Panc1 (cell line): ENCODE data around the gene YTHDC2. TPM values are rescaled to one million over a fixed set of nuclear protein-coding genes. Genes with fewer than 3 reads are reported as not detected.

ENCODE experiments used
- ATAC-seq: fragments of 200-7000 bp; cut with Tn5 transposase; 2 replicates; pipeline ENCODE4 v1.9.1; 2020; ENCODE audit warnings: mild to moderate bottlenecking, moderate library complexity
- BruUV-seq: library from RNA; stranded (reverse); fragments of 400-500 nt; replicated peaks from 2 replicates; lab custom pipeline; 2021; lab: Mats Ljungman, UMichigan
- CTCF ChIA-PET: fragments of 300-600 bp; sonication (Branson Sonifier 250); formaldehyde crosslinking; loops from one replicate; lab custom pipeline; 2022; ENCODE audit warnings: antibody characterized with exemption; lab: Charles Lee
- POLR2A ChIA-PET: fragments of 300-600 bp; sonication (Branson Sonifier 250); formaldehyde crosslinking; loops from one replicate; lab custom pipeline; 2022; ENCODE audit warnings: antibody characterized with exemption; lab: Charles Lee
- DNase-seq: peaks from one replicate; pipeline ENCODE4 v3.0.0-alpha.2; 2010; ENCODE audit warnings: low read depth, low spot score
- H3K27ac ChIP-seq: 2 replicates; pipeline ENCODE4 v1.5.1; 2011; ENCODE audit warnings: mild to moderate bottlenecking, low read length, inconsistent platforms
- H3K27me3 ChIP-seq: fragments of 200-500 bp; sonication (Bioruptor generic); 2 replicates; pipeline ENCODE4 v1.6.0; 2014; ENCODE audit warnings: low read length, inconsistent platforms; ENCODE audit not compliant: control insufficient read depth, insufficient read depth
- H3K36me3 ChIP-seq: fragments of 200-500 bp; sonication (Bioruptor generic); 2 replicates; pipeline ENCODE4 v1.5.1; 2014; ENCODE audit warnings: inconsistent platforms, mild to moderate bottlenecking, low read length, moderate library complexity; ENCODE audit not compliant: control insufficient read depth, insufficient read depth
- H3K4me1 ChIP-seq: 2 replicates; pipeline ENCODE4 v1.5.1; 2011; ENCODE audit warnings: inconsistent platforms, mild to moderate bottlenecking, low read length, moderate library complexity; ENCODE audit not compliant: control insufficient read depth, insufficient read depth
- H3K4me3 ChIP-seq, 2 experiments: 2 replicates each; pipeline ENCODE4 v1.5.1; 2011 to 2012; ENCODE audit warnings: low read depth in 2 of 2, low read length in 2 of 2, mild to moderate bottlenecking in 2 of 2, inconsistent platforms in 1 of 2, moderate library complexity in 1 of 2
- H3K9me3 ChIP-seq: fragments of 200-500 bp; sonication (Bioruptor generic); 2 replicates; pipeline ENCODE4 v1.5.1; 2014; ENCODE audit warnings: low read depth, mild to moderate bottlenecking, inconsistent platforms, low read length, moderate library complexity; ENCODE audit not compliant: control insufficient read depth, insufficient read depth
- POLR2AphosphoS5 ChIP-seq: IDR thresholded peaks from 2 replicates; pipeline ENCODE4 v1.6.1; 2012; ENCODE audit warnings: mild to moderate bottlenecking, low read depth, low read length, moderate library complexity
- SIN3A ChIP-seq: IDR thresholded peaks from 2 replicates; pipeline ENCODE4 v1.6.1; 2012; ENCODE audit warnings: low read depth, mild to moderate bottlenecking, low read length, moderate library complexity, borderline replicate concordance; ENCODE audit not compliant: insufficient read depth
- TCF7L2 ChIP-seq: IDR thresholded peaks from 2 replicates; pipeline ENCODE4 v1.6.1; 2011; ENCODE audit warnings: mild to moderate bottlenecking, low read depth, low read length, inconsistent platforms
- in situ Hi-C: cut with HindIII; loops from 2 replicates; pipeline ENCODE4 v1.10.0; 2016; ENCODE audit warnings: low sequenced_read_pairs, low pct_unique_long_range_greater_than_20kb
- intact Hi-C: fragments of 100-400 bp; cut with micrococcal nuclease; formaldehyde crosslinking; loops from one replicate; pipeline ENCODE4 v1.10.0; 2022; ENCODE audit not compliant: unreplicated experiment
- total RNA-seq: library from RNA; stranded (reverse); gene quantifications from one replicate; pipeline ENCODE4 v1.2.1, GENCODE V29; 2021; ENCODE audit not compliant: unreplicated experiment
- TF ChIP-seq, protein P1 (sequence below): fragments of 450-650 bp; IDR thresholded peaks from 2 replicates; pipeline ENCODE4 v1.5.1; 2017; ENCODE audit warnings: mild to moderate bottlenecking
- TF ChIP-seq, protein P2 (sequence below), 2 experiments: IDR thresholded peaks; 2 replicates each; pipeline ENCODE4 v1.6.1; 2011 to 2012; ENCODE audit warnings: low read depth in 2 of 2, control low read depth in 1 of 2, low read length in 1 of 2, mild to moderate bottlenecking in 1 of 2, moderate library complexity in 1 of 2; ENCODE audit not compliant: insufficient read depth in 1 of 2

The YTHDC2 gene
- total RNA-seq, 1 experiment from 2014 or later: 21.7 TPM

DNA sequence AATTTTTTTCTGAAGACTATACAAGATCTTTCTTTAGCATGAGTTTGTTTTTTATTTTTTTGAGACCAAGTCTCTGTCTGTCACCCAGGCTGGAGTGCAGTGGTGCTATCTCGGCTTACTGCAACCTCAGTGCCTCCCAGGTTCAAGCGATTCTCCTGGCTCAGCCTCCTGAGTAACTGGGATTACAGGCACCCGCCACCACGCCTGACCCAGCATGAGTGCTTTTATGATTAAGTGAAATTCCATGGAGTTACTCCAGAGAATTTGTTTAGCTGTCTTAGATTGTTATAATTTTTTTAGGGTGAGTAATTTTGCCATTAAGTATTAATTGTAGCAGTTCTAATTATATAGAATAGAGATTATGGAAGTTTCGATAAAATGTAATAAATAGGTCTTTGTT, 14.3 kb downstream of the YTHDC2 start:
- Histone ChIP-seq H3K4me1 (no peaks in the 10 kb centered on the region), H3K36me3 (no peaks in the 10 kb centered on the region; the same call in 1 of the 2 replicates), H3K9me3 (peaks cover 13% of the 10 kb centered on the region), H3K27me3 (no peaks in the 10 kb centered on the region), H3K27ac (no peak overlapping the region), H3K4me3 (no peak overlapping the region)
- TF ChIP-seq, protein P1, sequence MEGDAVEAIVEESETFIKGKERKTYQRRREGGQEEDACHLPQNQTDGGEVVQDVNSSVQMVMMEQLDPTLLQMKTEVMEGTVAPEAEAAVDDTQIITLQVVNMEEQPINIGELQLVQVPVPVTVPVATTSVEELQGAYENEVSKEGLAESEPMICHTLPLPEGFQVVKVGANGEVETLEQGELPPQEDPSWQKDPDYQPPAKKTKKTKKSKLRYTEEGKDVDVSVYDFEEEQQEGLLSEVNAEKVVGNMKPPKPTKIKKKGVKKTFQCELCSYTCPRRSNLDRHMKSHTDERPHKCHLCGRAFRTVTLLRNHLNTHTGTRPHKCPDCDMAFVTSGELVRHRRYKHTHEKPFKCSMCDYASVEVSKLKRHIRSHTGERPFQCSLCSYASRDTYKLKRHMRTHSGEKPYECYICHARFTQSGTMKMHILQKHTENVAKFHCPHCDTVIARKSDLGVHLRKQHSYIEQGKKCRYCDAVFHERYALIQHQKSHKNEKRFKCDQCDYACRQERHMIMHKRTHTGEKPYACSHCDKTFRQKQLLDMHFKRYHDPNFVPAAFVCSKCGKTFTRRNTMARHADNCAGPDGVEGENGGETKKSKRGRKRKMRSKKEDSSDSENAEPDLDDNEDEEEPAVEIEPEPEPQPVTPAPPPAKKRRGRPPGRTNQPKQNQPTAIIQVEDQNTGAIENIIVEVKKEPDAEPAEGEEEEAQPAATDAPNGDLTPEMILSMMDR: no peak
- TF ChIP-seq POLR2AphosphoS5: no peak
- no peak for TF ChIP-seq SIN3A
- TF ChIP-seq, protein P2, sequence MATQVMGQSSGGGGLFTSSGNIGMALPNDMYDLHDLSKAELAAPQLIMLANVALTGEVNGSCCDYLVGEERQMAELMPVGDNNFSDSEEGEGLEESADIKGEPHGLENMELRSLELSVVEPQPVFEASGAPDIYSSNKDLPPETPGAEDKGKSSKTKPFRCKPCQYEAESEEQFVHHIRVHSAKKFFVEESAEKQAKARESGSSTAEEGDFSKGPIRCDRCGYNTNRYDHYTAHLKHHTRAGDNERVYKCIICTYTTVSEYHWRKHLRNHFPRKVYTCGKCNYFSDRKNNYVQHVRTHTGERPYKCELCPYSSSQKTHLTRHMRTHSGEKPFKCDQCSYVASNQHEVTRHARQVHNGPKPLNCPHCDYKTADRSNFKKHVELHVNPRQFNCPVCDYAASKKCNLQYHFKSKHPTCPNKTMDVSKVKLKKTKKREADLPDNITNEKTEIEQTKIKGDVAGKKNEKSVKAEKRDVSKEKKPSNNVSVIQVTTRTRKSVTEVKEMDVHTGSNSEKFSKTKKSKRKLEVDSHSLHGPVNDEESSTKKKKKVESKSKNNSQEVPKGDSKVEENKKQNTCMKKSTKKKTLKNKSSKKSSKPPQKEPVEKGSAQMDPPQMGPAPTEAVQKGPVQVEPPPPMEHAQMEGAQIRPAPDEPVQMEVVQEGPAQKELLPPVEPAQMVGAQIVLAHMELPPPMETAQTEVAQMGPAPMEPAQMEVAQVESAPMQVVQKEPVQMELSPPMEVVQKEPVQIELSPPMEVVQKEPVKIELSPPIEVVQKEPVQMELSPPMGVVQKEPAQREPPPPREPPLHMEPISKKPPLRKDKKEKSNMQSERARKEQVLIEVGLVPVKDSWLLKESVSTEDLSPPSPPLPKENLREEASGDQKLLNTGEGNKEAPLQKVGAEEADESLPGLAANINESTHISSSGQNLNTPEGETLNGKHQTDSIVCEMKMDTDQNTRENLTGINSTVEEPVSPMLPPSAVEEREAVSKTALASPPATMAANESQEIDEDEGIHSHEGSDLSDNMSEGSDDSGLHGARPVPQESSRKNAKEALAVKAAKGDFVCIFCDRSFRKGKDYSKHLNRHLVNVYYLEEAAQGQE (IDR thresholded peaks at IDR 0.05; ENCODE audit: insufficient read depth in 1 of 2, low read depth in 2 of 2, low read length in 1 of 2): no peak
- no peak for TF ChIP-seq TCF7L2
- intact Hi-C loops (no loop called here), in situ Hi-C loops (no loop called here)
- DNase-seq (no peak), ATAC-seq (no peak)
- POLR2A ChIA-PET: no interaction called here
- BruUV-seq: no TSS peak
- CTCF ChIA-PET: interaction anchor here (0.5 kb wide), 1 partner anchor 496 kb away, joined by 11 read pairs; no protein-coding TSS in a partner anchor

DNA sequence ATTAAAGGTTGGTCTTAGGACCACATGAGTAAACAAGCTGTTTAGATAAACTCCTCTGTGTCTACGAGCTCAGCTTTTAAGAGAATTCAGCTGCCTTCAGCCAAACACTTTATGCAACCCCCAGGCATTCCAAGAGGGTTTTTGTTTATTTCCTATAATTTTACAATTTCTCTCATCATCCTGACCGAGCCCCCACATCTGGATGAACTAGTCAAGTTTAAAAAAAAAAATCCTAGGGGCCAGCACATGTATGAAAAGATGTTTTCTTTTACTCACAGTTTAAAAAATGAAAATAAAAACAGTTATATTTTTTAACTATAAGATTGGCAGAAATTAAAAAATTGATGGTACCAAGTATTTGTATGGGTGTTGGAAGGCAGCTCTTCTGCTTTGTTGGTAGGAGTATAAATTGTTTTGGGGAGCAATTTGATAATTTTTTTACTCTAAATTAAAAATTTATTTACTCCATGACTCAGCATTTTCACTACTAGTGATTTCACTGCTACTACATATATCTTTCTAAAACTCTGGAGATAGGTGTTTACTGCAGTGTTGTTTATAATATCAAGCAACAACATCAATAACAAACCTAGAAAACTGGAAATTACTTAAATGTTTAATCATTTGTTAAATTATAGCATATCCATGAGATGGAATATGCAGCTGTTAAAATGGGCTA, 18.1 kb downstream of the YTHDC2 start:
- Histone ChIP-seq H3K4me3 (no peak overlapping the region), H3K4me1 (no peaks in the 10 kb centered on the region), H3K27ac (no peak overlapping the region), H3K36me3 (peaks cover 9% of the 10 kb centered on the region), H3K9me3 (peaks cover 13% of the 10 kb centered on the region), H3K27me3 (no peaks in the 10 kb centered on the region)
- no peak for DNase-seq
- ChIA-PET CTCF (no interaction called here), POLR2A (interaction anchor here (0.5 kb wide), 2 partner anchors 58 to 72 kb away, joined by 3 read pairs; no protein-coding TSS in a partner anchor)
- no peak for ATAC-seq
- no TSS peak for BruUV-seq
- intact Hi-C loops: no loop called here
- in situ Hi-C loops: no loop called here
- TF ChIP-seq TCF7L2: no peak
- TF ChIP-seq, protein P2 (IDR thresholded peaks at IDR 0.05; ENCODE audit: insufficient read depth in 1 of 2, low read depth in 2 of 2, low read length in 1 of 2): no peak
- TF ChIP-seq, protein P1: no peak
- no peak for TF ChIP-seq SIN3A
